ENCODE data around the gene DNAH2.

GRCh38 chr17:7716901-7717755 is at the start of gene DNAH2:
- TF ChIP-seq CTCF (IDR thresholded peaks at IDR 0.05) (peak in 4 of 6 experiments; percentile 20 to 59 (median 42)), POLR2A (IDR thresholded peaks at IDR 0.05) (peak in 2 of 4 donors; percentile 0 to 20)

Measured in upper lobe of left lung (tissue), 4 donors.